ENCODE data around the gene CSK.
"Not testable (repeated sequence)": the region's sequence is repeated elsewhere in the genome, so short reads cannot be mapped to it uniquely, and the experiment has no call there.

Gene CSK

DNA sequence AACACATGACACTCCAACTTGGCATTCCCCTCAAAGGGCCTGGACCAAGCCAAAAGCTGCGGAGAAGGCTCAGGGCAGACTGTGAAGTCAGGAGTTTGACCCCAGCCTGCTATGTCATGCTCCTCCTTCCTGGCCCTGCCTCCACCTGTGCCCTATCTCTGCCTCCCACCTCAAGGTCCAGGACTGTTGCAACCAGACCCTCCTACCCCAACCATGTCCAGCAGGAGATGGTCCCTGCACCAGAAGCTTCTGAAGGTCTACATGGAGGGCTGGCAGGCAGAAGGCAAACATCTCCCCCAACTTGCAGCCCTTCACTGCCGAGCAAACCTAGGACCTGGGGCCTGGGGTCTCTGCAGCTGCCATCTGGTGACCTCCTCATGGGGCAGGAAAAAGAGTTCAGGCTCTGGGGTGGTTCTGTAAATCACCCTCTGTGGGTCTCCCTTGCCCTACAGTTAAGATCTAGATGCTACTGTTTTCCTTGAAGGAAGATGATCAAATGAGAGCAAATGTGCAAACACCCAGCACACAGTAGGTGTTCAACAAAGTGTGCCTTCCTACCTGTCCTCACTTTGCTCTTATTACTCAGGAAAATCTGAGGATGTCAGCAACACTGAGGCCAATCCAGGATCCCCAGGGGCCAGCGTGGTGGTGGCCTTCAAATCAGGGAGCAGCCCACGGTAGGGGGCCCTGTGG, 11.5 kb upstream of the CSK start:
- no peak for DNase-seq (ENCODE audit: low spot score)

DNA sequence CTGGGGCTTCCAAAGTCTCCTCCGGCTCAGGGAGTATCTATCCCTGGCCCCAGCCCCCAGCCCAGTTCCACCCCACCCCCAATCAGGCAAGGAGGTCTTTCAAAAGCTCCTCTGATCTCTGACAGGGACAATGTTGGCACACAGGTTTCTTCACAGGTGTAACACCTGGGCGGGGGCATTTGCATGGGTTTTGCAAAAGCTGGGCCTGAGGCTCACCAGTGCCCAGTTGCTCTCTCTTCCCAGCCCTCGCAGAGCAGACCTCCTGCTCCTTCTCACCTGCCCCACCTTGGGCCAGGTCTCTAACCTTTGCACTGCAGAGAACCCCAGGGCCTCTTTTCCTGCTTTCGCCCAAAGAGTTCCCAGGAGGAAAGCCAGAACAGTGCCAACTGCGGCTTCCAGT, 8.6 kb upstream of the CSK start:
- DNase-seq (ENCODE audit: low spot score) = no peak

DNA sequence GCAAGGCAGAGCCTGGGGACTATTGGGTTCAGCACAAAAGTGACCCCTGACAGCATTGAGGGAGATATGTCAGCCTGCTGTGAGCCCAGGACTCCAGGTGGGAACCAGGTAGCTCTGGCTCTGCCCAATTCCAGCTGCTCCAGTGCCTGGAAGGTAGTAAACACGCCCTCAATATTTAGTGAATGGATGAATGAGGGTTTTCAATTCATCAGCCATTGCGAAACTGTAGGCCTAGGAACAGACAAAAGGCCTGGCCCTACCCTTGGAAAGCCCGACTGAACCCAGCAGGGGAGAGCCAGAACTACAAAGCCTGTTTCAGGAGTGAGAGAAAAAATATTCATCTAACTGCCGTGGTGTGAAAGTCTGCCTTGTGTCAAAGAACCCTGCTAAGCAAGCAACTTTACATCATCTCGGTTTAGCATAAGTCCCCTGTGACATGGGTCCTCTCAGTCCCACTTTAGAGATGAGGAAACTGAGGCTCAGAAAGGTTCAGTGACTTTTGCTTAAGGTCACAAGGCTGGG, 8.1 kb upstream of the CSK start:
- no peak for DNase-seq (ENCODE audit: low spot score)

DNA sequence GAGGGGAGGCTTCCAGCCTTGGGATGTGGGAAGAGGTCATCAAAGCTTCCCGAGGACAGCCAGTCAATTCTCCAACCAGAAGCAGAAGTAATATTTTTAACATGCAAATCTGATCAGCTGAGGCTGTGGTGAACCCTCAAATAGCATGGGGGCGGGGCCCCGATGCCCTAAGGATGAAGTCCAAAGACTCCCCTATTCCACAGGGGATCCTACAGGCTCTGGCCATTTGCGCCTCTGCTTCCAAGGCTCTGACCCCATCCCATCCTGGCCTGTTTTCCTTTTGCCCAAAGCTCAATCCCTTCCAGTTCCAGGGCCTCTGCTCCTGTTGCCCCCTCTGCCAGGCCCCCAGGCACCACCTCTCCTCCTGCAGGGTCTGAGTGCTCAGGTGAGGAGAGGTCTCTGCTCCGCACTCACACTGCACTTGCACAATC, 6.7 kb upstream of the CSK start:
- no peak for DNase-seq (ENCODE audit: low spot score)

DNA sequence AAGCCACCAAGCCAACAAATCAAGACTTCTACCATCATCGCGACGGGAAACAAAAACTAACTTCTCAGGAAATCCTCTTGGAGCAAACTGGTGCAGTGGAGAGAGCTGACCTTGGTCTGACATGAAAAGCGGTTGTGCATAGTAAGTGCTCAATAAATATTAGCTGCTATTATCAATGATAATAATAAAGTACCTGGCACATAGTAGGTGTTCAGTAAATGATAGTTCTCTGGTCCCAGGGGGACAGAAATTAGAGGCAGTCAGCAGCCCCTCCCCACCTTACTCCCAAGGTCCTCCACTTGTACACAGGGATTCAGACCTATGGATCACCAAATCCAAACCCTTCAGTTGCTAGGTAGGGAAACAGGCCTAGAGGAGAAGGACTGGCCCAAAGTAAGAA, 6.0 kb upstream of the CSK start:
- DNase-seq (ENCODE audit: low spot score) = no peak

DNA sequence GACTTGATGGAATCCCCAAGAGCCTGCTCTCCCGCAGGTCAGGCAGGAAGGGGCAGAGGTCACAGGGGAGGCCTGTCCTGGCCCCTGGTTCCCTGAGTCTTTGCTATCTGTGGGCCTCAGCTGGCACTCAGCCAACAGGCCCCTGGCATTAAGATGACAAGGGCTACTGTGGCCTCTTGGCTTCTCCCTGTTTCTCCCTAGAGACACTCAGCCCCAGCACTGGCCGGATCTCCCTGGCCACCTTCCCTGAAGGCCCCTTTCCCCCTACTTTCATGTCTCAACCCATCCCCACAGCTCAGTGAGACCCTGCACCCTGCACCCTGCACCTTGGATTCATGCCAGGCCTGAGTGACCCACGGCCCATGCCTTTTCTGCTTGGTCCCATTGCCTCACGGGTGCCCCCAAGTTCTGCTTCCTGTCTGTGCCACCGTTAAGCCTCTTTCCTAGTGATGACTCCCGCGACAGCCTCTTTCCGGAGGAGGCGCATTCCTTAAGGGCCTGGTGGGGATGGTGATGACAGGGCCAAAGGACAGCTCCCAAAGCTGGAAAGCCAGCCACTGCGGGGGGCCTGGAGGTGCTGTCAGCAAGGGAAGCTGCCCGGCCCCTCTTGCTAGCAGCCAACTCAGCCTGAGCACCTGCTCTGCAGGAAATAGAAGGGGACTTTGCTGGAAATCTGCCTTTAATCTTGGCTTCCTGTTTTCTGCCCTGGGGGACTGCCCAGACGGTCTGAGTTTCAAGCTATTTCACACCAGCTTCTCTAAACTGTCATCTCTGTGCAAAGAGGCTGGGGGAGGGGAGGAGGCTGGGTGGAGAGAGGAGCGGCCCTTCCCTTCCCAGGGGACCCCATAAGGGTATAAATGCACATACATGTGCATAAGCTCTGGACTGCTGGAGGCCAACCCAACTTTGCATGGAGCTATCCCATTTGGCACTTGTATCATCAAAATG, 4.8 kb upstream of the CSK start:
- no peak for DNase-seq (ENCODE audit: low spot score)

DNA sequence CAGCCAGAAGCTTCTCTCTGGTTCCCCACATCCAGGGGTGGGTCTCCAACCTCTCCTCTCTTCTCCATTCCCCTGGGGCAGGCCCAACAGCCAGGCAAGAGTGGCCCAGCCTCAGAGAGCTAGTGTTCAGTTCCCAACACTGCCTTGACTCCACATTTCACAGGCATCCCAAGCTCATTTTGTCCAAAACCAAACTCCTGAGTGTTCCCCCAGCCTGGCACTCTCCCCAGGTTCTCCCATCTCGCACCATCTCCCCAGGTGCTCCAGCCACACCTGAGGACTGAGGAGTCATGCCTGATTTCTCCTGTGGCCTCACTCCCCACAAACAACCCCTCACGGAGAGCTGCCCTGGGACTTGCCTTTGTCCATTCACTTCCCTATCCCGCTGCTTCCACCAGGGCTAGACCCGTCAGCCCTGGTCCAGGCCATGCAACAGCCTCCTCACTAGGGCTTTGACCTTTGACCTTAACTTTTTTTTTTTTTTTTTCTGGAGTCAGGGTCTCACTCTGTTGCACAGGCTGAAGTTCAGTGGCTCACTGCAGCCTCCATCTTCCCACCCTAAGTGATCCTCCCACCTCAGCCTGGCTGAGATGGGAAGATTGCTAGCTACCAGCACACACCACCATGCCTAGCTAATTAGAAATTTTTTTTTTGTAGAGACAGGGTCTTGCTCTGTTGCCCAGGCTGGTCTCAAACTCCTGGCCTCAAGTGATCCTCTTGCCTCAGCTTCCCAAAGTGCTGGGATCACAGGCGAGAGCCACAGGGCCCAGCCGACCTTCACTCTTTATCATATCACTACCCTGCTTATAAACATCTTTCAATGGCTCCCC, 3.9 kb upstream of the CSK start:
- no peak for DNase-seq (ENCODE audit: low spot score)

DNA sequence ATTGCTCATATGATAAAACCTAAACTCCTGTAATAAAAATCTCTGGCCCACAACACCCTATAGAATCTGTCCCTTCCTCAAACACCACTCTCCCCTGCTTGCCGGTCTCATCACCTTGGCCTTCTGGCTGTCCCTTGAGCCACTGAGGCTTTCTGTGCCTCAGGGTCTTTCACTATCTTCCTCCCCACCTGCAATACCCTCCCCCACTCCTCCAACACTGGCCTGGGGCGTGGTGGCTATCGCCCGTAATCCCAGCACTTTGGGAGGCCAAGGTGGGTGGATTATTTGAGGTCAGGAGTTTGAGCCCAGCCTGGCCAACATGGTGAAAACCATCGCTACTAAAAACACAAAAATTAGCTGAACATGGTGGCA, 3.3 kb upstream of the CSK start:
- no peak for DNase-seq (ENCODE audit: low spot score)

GRCh38 chr15:74779162-74779648, 2.7 kb upstream of the CSK start:
- no peak for DNase-seq (ENCODE audit: low spot score)

GRCh38 chr15:74780523-74781430, 1.1 kb upstream of the CSK start:
- DNase-seq (ENCODE audit: low spot score) = no peak

DNA sequence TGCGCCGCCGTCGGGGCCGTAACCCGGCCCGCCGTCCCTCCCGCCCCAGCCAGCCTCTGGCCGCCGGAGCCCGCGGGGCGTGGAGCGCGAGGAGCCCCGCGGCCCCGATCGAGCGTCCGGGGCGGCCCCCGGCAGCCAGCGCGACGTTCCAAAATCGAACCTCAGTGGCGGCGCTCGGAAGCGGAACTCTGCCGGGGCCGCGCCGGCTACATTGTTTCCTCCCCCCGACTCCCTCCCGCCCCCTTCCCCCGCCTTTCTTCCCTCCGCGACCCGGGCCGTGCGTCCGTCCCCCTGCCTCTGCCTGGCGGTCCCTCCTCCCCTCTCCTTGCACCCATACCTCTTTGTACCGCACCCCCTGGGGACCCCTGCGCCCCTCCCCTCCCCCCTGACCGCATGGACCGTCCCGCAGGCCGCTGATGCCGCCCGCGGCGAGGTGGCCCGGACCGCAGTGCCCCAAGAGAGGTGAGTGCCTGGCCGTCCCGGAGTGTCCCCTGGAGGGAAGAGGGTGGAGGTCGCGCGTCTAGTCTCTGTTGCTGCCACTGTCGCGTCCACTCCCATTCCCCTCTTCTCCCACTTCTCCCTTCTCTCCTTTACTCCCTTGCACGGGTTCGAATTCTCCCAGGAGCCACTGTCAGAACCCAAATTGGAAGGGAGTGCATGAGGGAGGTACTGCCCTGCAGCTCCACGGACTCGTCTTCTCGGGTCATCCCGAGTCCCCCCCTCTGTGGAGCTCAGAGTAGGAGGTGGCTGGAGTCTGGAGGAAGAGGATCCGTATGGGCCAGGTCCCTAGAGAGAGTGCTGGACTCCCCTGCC, 585 bp downstream of the CSK start:
- no peak for DNase-seq (ENCODE audit: low spot score)

DNA sequence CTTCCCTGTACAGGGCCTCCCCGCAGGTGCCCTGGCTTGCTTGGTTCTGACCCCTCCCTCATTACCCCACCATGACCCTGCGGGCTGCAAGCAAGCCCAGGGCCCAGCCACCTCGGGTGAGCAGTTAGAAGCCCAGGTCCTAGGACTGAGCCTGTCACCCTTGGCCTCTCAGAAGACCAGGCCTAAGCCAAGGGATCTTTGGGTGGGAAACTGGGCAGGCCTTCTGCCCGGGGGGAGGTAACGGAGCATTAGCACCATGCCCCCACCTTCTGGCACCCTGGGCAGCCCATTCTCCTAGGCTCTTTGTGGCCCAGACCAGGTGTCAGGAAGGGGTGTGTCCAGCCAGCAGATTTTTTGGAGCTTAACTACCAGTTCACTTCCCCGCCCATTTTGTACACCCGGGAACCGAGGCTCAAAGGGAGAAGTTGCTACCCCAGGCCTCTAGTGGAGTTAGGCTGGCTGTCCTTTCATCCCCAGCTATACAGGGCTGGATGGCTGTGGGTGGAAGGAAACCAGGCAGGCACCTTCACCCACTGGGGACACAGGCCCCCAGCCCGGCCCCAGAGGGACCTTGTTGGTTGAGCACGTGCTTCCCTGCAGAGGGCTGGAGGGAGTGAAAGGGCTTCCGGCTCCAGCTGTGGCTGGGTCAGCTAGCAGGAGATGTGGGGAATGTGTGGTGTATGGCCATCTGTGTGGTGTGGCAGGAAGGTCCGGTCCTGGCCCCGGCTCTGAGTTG, 1.4 kb downstream of the CSK start:
- no peak for DNase-seq (ENCODE audit: low spot score)

DNA sequence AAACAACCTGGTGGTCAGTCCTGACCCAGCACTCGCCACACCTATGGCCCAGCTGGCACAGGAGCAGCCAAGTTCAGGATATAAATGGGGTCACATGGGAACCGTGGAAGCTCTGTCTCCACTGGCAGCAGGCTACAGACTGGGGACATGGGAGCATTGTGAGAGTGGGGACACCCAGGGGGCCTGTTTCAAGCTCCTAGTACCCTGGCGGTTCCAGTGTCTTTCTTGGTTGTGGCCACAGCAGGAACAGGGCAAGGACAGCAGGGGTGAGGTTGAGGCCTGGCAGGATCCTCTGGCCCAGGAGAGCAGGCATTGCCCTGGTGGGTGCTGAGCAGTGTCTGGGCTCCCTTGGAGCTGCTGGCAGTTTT, 1.9 kb downstream of the CSK start:
- DNase-seq (ENCODE audit: low spot score) = no peak

- no peak for DNase-seq (ENCODE audit: low spot score)
Measured at GRCh38 chr15:74784426-74785193, 2.7 kb downstream of the CSK start.

- DNase-seq (ENCODE audit: low spot score) = no peak
Measured at GRCh38 chr15:74785194-74786032, 3.5 kb downstream of the CSK start.

DNA sequence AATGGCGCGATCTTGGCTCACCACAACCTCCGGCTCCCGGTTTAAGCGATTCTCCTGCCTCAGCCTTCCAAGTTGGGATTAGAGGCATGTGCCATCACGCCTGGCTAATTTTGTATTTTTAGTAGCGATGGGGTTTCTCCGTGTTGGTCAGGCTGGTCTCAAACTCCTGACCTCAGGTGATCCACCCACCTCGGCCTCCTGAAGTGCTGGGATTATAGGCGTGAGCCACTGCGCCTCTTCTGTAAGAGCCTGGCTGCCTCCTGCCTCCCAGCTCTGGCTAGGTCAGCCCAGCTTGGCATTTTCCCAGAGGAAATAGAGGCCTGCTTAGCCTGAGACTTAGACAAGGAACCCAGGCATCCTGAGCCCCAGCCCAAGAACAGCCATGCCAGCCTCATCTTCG, 4.2 kb downstream of the CSK start:
- DNase-seq (ENCODE audit: low spot score) = not testable (repeated sequence)

DNA sequence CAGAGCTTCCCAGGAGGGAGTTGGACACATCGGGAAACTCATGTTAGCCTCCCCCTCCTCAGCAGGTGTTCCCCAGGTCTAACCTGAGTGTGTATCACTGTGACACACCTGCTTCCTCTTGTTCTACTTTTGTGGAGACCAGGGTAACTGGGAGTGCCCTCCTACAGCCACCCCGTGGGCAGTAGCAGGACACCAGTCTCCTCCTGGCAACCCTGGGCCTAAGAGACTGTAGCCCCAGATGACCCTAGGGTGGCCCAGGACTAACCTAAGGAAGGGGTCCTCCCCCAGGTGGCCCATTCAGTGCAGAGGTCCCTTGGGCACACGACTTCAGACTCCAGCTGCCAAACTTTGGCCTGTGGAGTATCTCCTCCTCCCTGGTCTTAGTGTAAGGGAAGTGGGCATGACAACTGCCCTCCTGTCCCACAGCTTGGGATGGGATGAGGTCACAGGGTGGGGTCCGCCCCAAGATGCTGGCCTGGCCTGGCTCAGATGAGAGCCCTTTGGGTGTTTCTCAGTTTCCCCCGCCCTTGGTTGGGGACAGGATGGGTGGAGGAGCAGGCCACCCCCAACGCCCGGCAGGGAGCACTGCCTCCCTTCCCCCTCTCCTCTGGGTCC, 4.8 kb downstream of the CSK start:
- no peak for DNase-seq (ENCODE audit: low spot score)

Measured in ecto neural progenitor cell (in vitro differentiated cells).